HG02943 (cell line): ENCODE measurements around the gene MYO9A.
"Not testable (repeated sequence)": the region's sequence is repeated elsewhere in the genome, so short reads cannot be mapped to it uniquely, and the experiment has no call there.

Experiments
- ATAC-seq: cut with Tn5 transposase; IDR thresholded peaks from one replicate; pipeline ENCODE4 v1.9.1; 2021; ENCODE audit warnings: mild to moderate bottlenecking, low read depth, moderate library complexity; ENCODE audit not compliant: unreplicated experiment

Gene MYO9A

GRCh38 chr15:71888797-71889196 lies 229.2 kb downstream of the MYO9A start:
- ATAC-seq = no peak

GRCh38 chr15:71885390-71885789 lies 232.6 kb downstream of the MYO9A start:
- ATAC-seq = no peak

- ATAC-seq = no peak
These were observed 234.5 kb downstream of the MYO9A start for GRCh38 chr15:71883447-71883846.

- ATAC-seq = no peak
These were observed 237.7 kb downstream of the MYO9A start for GRCh38 chr15:71880276-71880675.

- ATAC-seq = no peak
These were observed 243.7 kb downstream of the MYO9A start for GRCh38 chr15:71874245-71874644.

GRCh38 chr15:71858232-71858631 lies 259.7 kb downstream of the MYO9A start:
- ATAC-seq = not testable (repeated sequence)

- ATAC-seq = no peak
These were observed 264.4 kb downstream of the MYO9A start for GRCh38 chr15:71853543-71853942.

- ATAC-seq = no peak
These were observed 273.0 kb downstream of the MYO9A start for GRCh38 chr15:71844916-71845315.

- ATAC-seq = no peak
These were observed 276.4 kb downstream of the MYO9A start for GRCh38 chr15:71841563-71841962.

- ATAC-seq = no peak
These were observed 287.0 kb downstream of the MYO9A start for GRCh38 chr15:71830981-71831380.

GRCh38 chr15:71826196-71826595 lies 291.8 kb downstream of the MYO9A start:
- no peak for ATAC-seq

- no peak for ATAC-seq
These were observed 292.8 kb downstream of the MYO9A start for GRCh38 chr15:71825021-71825730.

GRCh38 chr15:71823801-71824200 lies 294.1 kb downstream of the MYO9A start:
- ATAC-seq = no peak

GRCh38 chr15:71822890-71823630 lies 294.9 kb downstream of the MYO9A start:
- no peak for ATAC-seq

GRCh38 chr15:71821547-71822129 lies 296.3 kb downstream of the MYO9A start:
- no peak for ATAC-seq

GRCh38 chr15:71820127-71820526 lies 297.8 kb downstream of the MYO9A start:
- ATAC-seq = no peak

GRCh38 chr15:71817351-71817750 lies 300.6 kb downstream of the MYO9A start:
- ATAC-seq = no peak

GRCh38 chr15:71815301-71815700 lies 302.6 kb downstream of the MYO9A start:
- no peak for ATAC-seq

GRCh38 chr15:71813723-71814470 lies 304.1 kb downstream of the MYO9A start:
- ATAC-seq = no peak

- no peak for ATAC-seq
These were observed 304.8 kb downstream of the MYO9A start for GRCh38 chr15:71812966-71813722.
